ENCODE results near the gene JAML.

The JAML gene

GRCh38 chr11:118167906-118168305 is 56.9 kb downstream of the JAML start:
- DNase-seq (ENCODE audit: low read depth) = no peak

- DNase-seq (ENCODE audit: low read depth) = no peak
Measured at GRCh38 chr11:118167253-118167652, 57.6 kb downstream of the JAML start.

DNA sequence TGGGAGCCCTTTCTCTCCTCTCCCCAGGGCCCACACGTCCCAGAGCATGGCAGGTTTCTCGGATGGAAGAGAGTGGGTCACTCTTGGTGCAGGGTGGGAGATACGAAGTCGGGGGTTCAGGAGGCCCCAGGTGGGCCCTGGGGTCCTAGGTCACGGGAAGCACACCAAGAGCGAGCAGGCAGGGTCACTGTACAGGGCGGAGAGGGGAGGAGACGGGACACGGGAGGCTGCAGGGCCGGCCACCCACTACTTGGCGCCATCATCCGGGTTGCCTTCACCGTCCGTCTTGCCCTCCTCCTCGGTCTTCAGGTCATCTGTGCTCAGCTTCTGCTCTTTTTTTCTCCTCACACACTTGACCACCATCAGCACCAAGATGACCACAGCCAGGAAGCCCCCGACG is 58.2 kb downstream of the JAML start:
- DNase-seq (ENCODE audit: low read depth) = no peak

DNA sequence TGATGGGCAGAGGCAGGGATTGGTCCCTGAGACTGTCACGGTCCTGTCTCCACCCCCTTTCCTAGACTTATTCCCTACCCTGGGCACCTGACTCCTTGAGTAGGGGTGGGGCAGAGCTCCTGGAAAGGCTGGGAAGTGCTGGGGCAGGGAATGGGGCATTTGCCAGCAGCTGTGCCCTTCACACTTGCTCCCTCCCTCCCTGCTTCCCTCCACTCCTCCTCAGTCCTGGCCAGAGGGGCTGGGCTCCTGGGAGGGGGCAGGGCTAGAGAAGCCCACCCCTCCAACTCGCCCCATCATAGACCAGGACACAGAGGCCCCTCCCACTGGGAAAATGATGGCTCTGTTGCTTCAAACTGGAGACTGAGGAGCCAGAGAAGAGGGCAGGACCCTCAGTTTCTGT is 59.9 kb downstream of the JAML start:
- no peak for DNase-seq (ENCODE audit: low read depth)

GRCh38 chr11:118163494-118163893 is 61.3 kb downstream of the JAML start:
- no peak for DNase-seq (ENCODE audit: low read depth)

- no peak for DNase-seq (ENCODE audit: low read depth)
Measured at GRCh38 chr11:118162846-118163245, 62.0 kb downstream of the JAML start.

GRCh38 chr11:118161786-118162185 is 63.0 kb downstream of the JAML start:
- no peak for DNase-seq (ENCODE audit: low read depth)

- no peak for DNase-seq (ENCODE audit: low read depth)
Measured at GRCh38 chr11:118157186-118157895, 67.5 kb downstream of the JAML start.

GRCh38 chr11:118156531-118157185 is 68.2 kb downstream of the JAML start:
- DNase-seq (ENCODE audit: low read depth) = no peak

GRCh38 chr11:118155776-118156530 is 68.9 kb downstream of the JAML start:
- DNase-seq (ENCODE audit: low read depth) = no peak

DNA sequence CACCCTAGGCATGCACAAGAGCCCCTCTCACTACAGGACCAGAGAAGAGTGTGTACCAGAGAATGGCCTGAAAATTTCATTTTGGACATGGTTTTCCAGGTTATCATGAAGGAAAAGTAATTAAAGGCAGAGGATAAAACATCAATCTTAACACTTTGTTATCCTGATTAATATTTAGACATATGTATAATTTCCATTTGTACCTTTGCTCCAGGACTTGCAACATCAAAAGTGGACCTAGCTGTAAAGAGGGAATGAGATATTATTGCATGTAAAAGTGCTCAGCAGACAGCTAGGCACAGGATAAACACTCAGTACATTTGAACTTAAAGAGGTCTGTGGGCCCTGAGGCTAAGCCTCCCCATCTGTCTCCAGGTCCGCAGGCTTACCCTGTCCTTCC is 70.2 kb downstream of the JAML start:
- no peak for DNase-seq (ENCODE audit: low read depth)

DNA sequence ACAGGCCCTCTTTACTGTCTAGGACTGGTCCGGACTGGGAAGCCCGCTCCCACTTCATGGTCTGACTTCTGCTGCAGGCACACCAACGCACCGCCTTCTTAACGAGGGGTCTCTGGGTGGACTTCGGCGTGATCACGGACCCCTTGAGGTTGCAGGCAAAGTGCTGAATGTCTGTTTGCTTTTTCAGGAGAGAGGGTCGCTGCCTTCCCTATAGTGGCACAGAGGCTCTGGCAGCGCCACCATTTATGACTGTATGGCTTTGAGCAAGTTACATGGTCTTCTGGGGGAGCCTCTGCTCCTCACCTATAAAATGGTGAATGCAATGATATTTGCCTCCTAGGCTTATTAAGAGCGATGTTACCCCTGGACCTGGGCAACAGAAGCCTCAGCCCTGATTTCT is 70.8 kb downstream of the JAML start:
- DNase-seq (ENCODE audit: low read depth) = no peak

DNA sequence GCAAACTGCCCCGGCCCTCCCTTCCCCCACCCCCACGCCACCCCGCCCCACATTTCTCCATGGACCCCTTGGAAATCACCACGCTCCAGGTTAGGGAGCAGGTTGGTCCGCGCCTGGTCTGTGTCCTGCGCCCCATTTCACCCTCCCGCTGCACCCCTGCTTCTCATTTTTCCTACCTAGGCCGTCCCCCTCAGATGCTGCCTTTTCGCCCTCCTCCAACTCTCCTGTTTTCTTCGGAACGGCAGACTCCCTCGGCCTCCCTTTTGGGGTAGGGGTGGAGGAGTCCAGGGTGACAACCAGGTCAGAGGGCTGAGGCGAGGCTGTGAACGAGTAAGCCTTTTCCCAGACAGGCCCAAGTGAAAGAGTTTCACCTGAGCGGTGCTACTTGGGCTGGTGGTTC is 71.3 kb downstream of the JAML start:
- no peak for DNase-seq (ENCODE audit: low read depth)

DNA sequence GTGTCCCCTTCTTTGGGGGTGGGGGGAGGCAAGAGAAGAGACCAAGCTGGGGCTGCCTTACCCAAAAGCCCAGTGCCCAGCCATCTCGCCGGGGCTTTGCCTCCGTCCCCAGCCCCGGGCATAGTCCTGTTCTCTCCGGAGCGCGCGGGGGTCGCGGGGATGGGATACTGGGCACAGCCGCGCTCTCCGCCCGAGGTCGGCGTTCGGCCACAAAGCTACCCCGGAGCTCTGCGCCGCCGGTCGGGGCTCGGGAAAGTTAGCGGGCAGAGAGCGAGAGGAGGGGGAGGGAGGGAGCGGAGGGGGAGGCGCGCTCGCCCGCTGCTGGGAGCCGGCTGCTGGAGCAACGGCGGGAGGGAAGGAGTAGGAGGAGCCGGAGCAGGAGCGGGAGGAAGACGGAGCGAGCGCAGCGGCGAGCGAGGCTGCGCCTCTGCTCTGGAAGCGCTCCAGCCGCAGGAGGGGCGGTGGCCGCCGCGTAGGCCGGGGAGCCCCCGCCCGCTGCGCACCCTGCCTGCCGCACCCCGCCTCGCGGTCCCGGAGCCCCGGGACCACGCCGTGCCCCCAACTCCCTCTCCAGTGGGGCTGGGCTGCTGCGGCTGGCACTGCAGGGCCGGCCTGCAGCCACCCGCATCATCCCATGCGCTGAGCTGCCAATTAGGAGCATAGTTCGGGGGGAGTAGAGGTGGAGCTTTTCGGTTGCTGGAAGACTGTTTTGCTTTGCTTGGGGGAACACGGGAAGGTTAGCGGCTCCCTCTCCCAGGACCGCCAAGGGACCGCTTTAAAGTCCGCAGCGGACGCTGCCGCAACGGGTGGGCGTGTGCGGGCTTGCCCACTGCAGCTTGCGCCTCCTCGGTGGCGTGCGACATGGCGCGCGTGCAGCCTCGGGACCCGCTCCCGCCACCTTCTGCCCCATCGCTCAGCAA is 72.0 kb downstream of the JAML start, which contains the start of gene SCN4B:
Gene SCN4B, minus strand, starts transcription at position 272 of the 920 bp plus-strand sequence. Its CDS starts 150 bp downstream, at position 122.
- DNase-seq (ENCODE audit: low read depth) = peak; percentile 21

DNA sequence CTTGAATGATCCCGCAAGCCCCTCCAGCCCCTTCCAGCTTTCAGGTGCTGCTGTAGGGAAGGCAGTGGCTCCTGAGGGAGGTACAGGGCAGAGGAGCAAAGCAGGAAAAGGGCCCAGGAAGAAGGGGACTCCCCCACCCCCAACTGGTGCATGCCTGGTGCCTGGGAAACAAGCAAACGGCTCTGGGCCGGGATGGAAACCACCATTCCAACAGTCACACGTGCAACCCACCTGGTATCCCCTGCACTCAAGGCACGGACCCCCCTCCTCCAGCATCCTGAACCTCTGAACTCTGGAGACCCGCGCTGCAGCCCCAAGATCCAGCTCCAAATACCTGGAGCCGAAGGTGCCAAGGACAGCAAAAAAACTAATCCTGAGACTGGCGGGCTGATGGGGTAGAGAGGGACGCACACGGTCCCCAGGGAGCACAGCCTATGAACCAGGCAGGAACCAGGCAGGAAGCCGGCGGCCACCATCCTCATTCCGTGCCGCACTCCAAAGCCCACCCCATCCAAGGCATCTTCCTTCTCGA is 72.7 kb downstream of the JAML start:
- DNase-seq (ENCODE audit: low read depth) = no peak

DNA sequence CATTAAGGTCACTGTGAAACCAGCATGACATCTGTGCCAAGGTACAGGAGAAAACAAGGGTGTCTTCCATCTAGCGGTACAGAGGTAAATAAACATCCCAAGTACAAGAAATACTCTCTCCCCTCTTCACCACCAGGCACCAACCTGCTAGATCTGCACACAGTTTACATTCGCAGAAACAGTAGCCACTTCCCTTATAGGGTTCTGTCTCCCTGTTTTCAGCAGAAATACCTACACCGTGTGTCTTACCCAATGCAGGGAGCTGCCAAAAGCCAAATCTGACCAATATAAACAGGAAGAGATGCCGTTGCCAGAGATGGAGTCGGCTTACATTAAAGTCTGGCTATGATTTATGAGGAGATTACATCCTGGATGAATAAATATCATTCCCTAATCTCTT is 73.4 kb downstream of the JAML start:
- no peak for DNase-seq (ENCODE audit: low read depth)

- DNase-seq (ENCODE audit: low read depth) = no peak
Measured at GRCh38 chr11:118149493-118149892, 75.3 kb downstream of the JAML start.

GRCh38 chr11:118148856-118149255 is 76.0 kb downstream of the JAML start:
- no peak for DNase-seq (ENCODE audit: low read depth)

DNA sequence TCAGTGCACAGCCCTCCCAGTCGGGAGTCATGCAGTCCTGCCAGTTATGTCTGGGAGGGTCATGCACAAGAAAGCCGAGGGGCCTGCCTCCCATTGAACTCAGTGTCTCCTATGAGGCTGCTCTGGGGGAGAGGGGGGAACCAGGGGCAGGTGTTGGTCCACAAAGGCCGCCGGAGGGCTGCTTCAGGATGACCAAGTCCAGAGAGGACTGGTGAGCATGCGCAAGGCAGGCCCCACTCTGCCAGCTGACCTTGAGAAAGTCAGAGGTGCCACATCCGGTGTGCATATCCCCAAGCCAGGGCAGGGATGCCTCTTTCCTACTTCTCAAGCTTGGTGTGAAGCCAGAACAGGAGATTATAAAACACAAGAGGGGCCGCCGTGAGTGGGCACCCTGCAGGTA is 76.6 kb downstream of the JAML start:
- DNase-seq (ENCODE audit: low read depth) = no peak

DNA sequence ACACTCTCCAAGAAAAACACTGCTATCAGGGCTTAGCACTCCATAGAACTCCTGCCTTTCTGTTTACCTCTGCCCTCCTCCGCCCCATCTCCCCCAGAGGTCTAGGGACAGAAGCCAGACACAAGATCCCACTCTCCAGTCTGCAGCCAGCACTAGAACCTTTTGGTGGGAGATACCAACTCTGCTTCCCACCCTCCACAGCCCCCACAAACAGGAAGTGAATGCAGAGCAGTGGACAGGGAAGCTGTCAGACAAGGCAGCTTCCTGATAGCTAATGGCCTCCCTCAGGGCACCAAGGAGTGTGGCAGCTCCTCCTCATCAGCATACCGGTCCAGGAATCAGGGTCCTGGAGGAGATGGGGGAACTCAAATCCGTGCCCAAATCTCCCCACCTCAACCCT is 77.3 kb downstream of the JAML start:
- DNase-seq (ENCODE audit: low read depth) = no peak

GRCh38 chr11:118146554-118146953 is 78.3 kb downstream of the JAML start:
- DNase-seq (ENCODE audit: low read depth) = no peak

Data from fibroblast of the conjunctiva (primary cell).